BE2C (cell line): ENCODE data around the gene SMAD7.

ENCODE experiments used
- DNase-seq: peaks from one replicate; pipeline ENCODE4 v3.0.0-alpha.2; 2020
- H3K27me3 ChIP-seq: fragments of 250-450 bp; sonication (Bioruptor Pico); 2 replicates; pipeline ENCODE4 v1.5.1; 2020; ENCODE audit warnings: mild to moderate bottlenecking
- H3K36me3 ChIP-seq: fragments of 250-450 bp; sonication (Bioruptor Pico); 2 replicates; pipeline ENCODE4 v1.5.1; 2020; ENCODE audit warnings: mild to moderate bottlenecking
- H3K4me1 ChIP-seq: fragments of 250-450 bp; sonication (Bioruptor Pico); 2 replicates; pipeline ENCODE4 v1.5.1; 2020
- H3K4me3 ChIP-seq: 2 replicates; pipeline ENCODE4 v1.5.1; 2011; ENCODE audit warnings: low read depth, low read length
- H3K9me3 ChIP-seq: fragments of 250-450 bp; sonication (Bioruptor Pico); 2 replicates; pipeline ENCODE4 v1.5.1; 2020
- CTCF ChIP-seq: IDR thresholded peaks from 2 replicates; pipeline ENCODE4 v1.5.1; 2012; ENCODE audit warnings: mild to moderate bottlenecking, low read depth, low read length

Gene SMAD7

GRCh38 chr18:48996041-48996440, 45.3 kb upstream of the SMAD7 start:
- Histone ChIP-seq H3K4me1 (no peaks in the 10 kb centered on the region; the same call in 1 of the 2 replicates), H3K4me3 (no peak overlapping the region), H3K27me3 (no peaks in the 10 kb centered on the region), H3K36me3 (no peaks in the 10 kb centered on the region), H3K9me3 (no peaks in the 10 kb centered on the region)
- DNase-seq, result no peak
- TF ChIP-seq CTCF, result no peak

GRCh38 chr18:48994926-48995835, 44.4 kb upstream of the SMAD7 start:
- no peaks in the 10 kb centered on the region; the same call in 1 of the 2 replicates for H3K4me1 ChIP-seq
- no peaks in the 10 kb centered on the region for H3K36me3 ChIP-seq
- H3K9me3 ChIP-seq, result no peaks in the 10 kb centered on the region
- no peaks in the 10 kb centered on the region for H3K27me3 ChIP-seq
- no peak overlapping the region for H3K4me3 ChIP-seq
- TF ChIP-seq CTCF, result no peak
- DNase-seq, result no peak

GRCh38 chr18:48994044-48994651, 43.4 kb upstream of the SMAD7 start:
- Histone ChIP-seq H3K4me1 (no peaks in the 10 kb centered on the region; the same call in 1 of the 2 replicates), H3K9me3 (no peaks in the 10 kb centered on the region), H3K4me3 (no peak overlapping the region), H3K27me3 (no peaks in the 10 kb centered on the region), H3K36me3 (no peaks in the 10 kb centered on the region)
- TF ChIP-seq CTCF, result no peak
- no peak for DNase-seq

GRCh38 chr18:48993586-48993985, 42.8 kb upstream of the SMAD7 start:
- DNase-seq, result no peak
- Histone ChIP-seq H3K4me1 (no peaks in the 10 kb centered on the region; the same call in 1 of the 2 replicates), H3K4me3 (no peak overlapping the region), H3K27me3 (no peaks in the 10 kb centered on the region), H3K9me3 (no peaks in the 10 kb centered on the region), H3K36me3 (no peaks in the 10 kb centered on the region)
- no peak for TF ChIP-seq CTCF

DNA sequence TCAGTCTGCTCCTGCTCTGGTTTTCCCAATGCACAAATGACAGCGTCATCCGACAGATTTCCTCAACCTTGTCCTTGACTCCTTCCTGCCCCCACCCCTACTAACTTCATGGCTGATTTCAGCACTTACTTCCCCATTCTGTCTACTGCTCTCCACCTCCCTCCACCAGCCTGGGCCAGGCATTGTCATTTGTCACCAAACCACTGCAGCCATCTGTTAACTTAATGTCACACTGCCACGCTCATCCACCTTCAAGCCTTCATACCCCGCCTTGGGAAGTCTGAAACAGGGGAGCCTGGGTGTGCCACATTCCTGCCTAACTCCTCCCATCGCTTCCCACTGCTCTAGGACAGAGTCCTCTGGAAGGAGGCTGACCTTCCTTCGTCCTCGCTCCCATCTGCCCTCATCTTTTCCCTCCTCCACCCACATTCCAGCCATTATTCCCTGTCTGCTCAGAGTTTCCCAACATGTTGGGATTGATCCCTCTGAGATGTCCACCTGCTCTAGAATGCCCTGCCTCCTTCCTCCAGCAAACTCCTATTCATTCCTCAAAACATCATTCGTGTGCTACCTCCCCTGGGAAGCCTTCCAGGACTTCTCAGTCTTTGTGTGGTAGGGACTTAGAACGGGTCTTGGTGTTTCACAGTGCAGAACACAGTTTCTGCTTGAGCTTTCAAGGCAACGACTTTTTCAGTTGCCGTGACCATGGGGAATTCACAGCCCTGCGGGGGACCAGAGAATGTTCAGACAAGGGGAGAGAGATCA, 42.2 kb upstream of the SMAD7 start:
- Histone ChIP-seq H3K4me1 (no peaks in the 10 kb centered on the region; the same call in 1 of the 2 replicates), H3K4me3 (no peak overlapping the region), H3K9me3 (no peaks in the 10 kb centered on the region), H3K36me3 (no peaks in the 10 kb centered on the region), H3K27me3 (no peaks in the 10 kb centered on the region)
- no peak for DNase-seq
- no peak for TF ChIP-seq CTCF
